Activated T-cell treated with anti-CD3 and anti-CD28 coated beads for 4 hours (primary cell): Measurements from ENCODE around the gene GAA.
"Not testable (repeated sequence)": the region's sequence is repeated elsewhere in the genome, so short reads cannot be mapped to it uniquely, and the experiment has no call there.

ENCODE experiments used
- DNase-seq: peaks from one replicate; pipeline ENCODE4 v3.0.0-alpha.2; 2020

Gene GAA

GRCh38 chr17:80151333-80151732 lies 50.0 kb downstream of the GAA start:
- DNase-seq, result no peak

- DNase-seq, result no peak
These were observed 50.8 kb downstream of the GAA start for GRCh38 chr17:80152081-80152702.

GRCh38 chr17:80153004-80153403 lies 51.6 kb downstream of the GAA start:
- DNase-seq, result no peak

- DNase-seq, result no peak
These were observed 52.8 kb downstream of the GAA start for GRCh38 chr17:80154166-80154565.

GRCh38 chr17:80155600-80155999 lies 54.2 kb downstream of the GAA start:
- not testable (repeated sequence) for DNase-seq

- DNase-seq, result no peak
These were observed 57.5 kb downstream of the GAA start for GRCh38 chr17:80158846-80159245.

GRCh38 chr17:80160536-80160935 lies 59.2 kb downstream of the GAA start:
- DNase-seq, result no peak

GRCh38 chr17:80163336-80163735 lies 62.0 kb downstream of the GAA start:
- no peak for DNase-seq

- no peak for DNase-seq
These were observed 62.8 kb downstream of the GAA start for GRCh38 chr17:80164185-80164584.

- no peak for DNase-seq
These were observed 65.1 kb downstream of the GAA start for GRCh38 chr17:80166446-80166845.

GRCh38 chr17:80168371-80168770 lies 67.0 kb downstream of the GAA start:
- DNase-seq, result no peak

GRCh38 chr17:80169107-80169506 lies 67.7 kb downstream of the GAA start:
- no peak for DNase-seq
